ENCODE data around the gene AGTPBP1. TPM values are rescaled to one million over a fixed set of nuclear protein-coding genes. Genes with fewer than 3 reads are reported as not detected.
"Not testable (repeated sequence)": the region's sequence is repeated elsewhere in the genome, so short reads cannot be mapped to it uniquely, and the experiment has no call there.

AGTPBP1 gene
- total and polyA plus RNA-seq, 2 experiments from 2014 or later: 31.4 to 58.0 TPM

GRCh38 chr9:85723215-85723614 lies 18.5 kb downstream of the AGTPBP1 start (continued):
- TF ChIP-seq, protein P1, sequence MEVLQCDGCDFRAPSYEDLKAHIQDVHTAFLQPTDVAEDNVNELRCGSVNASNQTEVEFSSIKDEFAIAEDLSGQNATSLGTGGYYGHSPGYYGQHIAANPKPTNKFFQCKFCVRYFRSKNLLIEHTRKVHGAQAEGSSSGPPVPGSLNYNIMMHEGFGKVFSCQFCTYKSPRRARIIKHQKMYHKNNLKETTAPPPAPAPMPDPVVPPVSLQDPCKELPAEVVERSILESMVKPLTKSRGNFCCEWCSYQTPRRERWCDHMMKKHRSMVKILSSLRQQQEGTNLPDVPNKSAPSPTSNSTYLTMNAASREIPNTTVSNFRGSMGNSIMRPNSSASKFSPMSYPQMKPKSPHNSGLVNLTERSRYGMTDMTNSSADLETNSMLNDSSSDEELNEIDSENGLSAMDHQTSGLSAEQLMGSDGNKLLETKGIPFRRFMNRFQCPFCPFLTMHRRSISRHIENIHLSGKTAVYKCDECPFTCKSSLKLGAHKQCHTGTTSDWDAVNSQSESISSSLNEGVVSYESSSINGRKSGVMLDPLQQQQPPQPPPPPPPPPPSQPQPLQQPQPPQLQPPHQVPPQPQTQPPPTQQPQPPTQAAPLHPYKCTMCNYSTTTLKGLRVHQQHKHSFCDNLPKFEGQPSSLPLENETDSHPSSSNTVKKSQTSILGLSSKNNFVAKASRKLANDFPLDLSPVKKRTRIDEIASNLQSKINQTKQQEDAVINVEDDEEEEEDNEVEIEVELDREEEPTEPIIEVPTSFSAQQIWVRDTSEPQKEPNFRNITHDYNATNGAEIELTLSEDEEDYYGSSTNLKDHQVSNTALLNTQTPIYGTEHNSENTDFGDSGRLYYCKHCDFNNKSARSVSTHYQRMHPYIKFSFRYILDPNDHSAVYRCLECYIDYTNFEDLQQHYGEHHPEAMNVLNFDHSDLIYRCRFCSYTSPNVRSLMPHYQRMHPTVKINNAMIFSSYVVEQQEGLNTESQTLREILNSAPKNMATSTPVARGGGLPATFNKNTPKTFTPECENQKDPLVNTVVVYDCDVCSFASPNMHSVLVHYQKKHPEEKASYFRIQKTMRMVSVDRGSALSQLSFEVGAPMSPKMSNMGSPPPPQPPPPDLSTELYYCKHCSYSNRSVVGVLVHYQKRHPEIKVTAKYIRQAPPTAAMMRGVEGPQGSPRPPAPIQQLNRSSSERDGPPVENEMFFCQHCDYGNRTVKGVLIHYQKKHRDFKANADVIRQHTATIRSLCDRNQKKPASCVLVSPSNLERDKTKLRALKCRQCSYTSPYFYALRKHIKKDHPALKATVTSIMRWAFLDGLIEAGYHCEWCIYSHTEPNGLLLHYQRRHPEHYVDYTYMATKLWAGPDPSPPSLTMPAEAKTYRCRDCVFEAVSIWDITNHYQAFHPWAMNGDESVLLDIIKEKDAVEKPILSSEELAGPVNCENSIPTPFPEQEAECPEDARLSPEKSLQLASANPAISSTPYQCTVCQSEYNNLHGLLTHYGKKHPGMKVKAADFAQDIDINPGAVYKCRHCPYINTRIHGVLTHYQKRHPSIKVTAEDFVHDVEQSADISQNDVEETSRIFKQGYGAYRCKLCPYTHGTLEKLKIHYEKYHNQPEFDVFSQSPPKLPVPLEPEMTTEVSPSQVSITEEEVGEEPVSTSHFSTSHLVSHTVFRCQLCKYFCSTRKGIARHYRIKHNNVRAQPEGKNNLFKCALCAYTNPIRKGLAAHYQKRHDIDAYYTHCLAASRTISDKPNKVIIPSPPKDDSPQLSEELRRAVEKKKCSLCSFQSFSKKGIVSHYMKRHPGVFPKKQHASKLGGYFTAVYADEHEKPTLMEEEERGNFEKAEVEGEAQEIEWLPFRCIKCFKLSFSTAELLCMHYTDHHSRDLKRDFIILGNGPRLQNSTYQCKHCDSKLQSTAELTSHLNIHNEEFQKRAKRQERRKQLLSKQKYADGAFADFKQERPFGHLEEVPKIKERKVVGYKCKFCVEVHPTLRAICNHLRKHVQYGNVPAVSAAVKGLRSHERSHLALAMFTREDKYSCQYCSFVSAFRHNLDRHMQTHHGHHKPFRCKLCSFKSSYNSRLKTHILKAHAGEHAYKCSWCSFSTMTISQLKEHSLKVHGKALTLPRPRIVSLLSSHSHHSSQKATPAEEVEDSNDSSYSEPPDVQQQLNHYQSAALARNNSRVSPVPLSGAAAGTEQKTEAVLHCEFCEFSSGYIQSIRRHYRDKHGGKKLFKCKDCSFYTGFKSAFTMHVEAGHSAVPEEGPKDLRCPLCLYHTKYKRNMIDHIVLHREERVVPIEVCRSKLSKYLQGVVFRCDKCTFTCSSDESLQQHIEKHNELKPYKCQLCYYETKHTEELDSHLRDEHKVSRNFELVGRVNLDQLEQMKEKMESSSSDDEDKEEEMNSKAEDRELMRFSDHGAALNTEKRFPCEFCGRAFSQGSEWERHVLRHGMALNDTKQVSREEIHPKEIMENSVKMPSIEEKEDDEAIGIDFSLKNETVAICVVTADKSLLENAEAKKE (CRISPR knock-in tag; IDR thresholded peaks at IDR 0.05): peak; percentile 85
- TF ChIP-seq EZH2 (IDR thresholded peaks at IDR 0.05; ENCODE audit: low read depth, unreplicated experiment) (no peak), CREB1 (CRISPR knock-in tag; IDR thresholded peaks at IDR 0.05; ENCODE audit: low read depth) (peak; percentile 35; the same call in 1 of the 2 replicates)

DNA sequence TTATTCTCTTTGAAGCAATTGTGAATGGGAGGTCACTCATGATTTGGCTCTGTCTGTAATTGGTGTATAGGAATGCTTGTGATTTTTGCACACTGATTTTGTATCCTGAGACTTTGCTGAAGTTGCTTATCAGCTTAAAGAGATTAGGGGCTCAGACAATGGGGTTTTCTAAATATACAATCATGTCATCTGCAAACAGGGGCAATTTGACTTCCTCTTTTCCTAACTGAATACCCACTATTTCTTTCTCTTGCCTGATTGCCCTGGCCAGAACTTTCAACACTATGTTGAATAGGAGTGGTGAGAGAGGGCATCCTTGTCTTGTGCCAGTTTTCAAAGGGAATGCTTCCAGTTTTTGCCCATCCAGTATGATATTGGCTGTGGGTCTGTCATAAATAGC lies 22.3 kb downstream of the AGTPBP1 start:
- H3K27me3 Mint-ChIP-seq (ENCODE audit: insufficient read depth, low read depth, poor library complexity); H3K4me2 ChIP-seq; DNase-seq (ENCODE audit: low spot score); H2AFZ ChIP-seq; H3K36me3 ChIP-seq (ENCODE audit: insufficient read depth); H3K27me3 ChIP-seq (ENCODE audit: insufficient read depth); H3K27ac ChIP-seq (ENCODE audit: low read depth); ATAC-seq; H3K27ac Mint-ChIP-seq; H3K9me2 ChIP-seq (ENCODE audit: insufficient read depth); H4K20me1 ChIP-seq (replicated peaks; ENCODE audit: insufficient read depth); H3F3A ChIP-seq (replicated peaks; ENCODE audit: low read depth); H3K4me3 Mint-ChIP-seq; H3K4me3 ChIP-seq: not testable (repeated sequence)
- peaks cover 21% of the 10 kb centered on the region for H3K4me1 Mint-ChIP-seq
- peaks cover 15% of the 10 kb centered on the region; the same call in 2 of the 3 replicates for H3K9me3 Mint-ChIP-seq
- H3K36me3 Mint-ChIP-seq (ENCODE audit: low read depth): peaks cover 41% of the 10 kb centered on the region
- Histone ChIP-seq H3K4me1 (ENCODE audit: insufficient read depth) (peaks cover 14% of the 10 kb centered on the region; the same call in 1 of the 2 replicates), H3K79me2 (replicated peaks; ENCODE audit: insufficient read depth) (peaks cover 44% of the 10 kb centered on the region)

DNA sequence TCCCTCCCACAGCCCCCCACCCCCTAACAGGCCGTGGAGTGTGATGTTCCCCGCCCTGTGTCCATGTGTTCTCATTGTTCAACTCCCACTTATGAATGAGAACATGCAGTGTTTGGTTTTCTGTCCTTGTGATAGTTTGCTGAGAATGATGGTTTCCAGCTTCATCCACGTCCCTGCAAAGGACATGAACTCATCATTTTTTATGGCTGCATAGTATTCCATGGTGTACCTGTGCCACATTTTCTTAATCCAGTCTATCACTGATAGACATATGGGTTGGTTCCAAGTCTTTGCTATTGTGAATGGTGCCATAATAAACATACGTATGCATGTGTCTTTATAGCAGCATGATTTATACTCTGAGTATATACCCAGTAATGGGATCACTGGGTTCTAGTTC lies 23.9 kb downstream of the AGTPBP1 start:
- H3K4me2 ChIP-seq; H3K4me1 Mint-ChIP-seq; H3K36me3 ChIP-seq (ENCODE audit: insufficient read depth); H3K27me3 Mint-ChIP-seq (ENCODE audit: insufficient read depth, low read depth, poor library complexity); H2AFZ ChIP-seq; ATAC-seq; H3K27ac ChIP-seq (ENCODE audit: low read depth); H3K27me3 ChIP-seq (ENCODE audit: insufficient read depth); H3K9me2 ChIP-seq (ENCODE audit: insufficient read depth); H4K20me1 ChIP-seq (replicated peaks; ENCODE audit: insufficient read depth); H3K27ac Mint-ChIP-seq; H3K4me3 ChIP-seq; H3K4me1 ChIP-seq (ENCODE audit: insufficient read depth); H3K4me3 Mint-ChIP-seq; DNase-seq (ENCODE audit: low spot score); H3F3A ChIP-seq (replicated peaks; ENCODE audit: low read depth): not testable (repeated sequence)
- peaks cover 15% of the 10 kb centered on the region; the same call in 2 of the 3 replicates for H3K9me3 Mint-ChIP-seq
- peaks cover 30% of the 10 kb centered on the region for H3K36me3 Mint-ChIP-seq (ENCODE audit: low read depth)
- H3K79me2 ChIP-seq (replicated peaks; ENCODE audit: insufficient read depth): peaks cover 52% of the 10 kb centered on the region
